MCF 10A (cell line): ENCODE data around the gene LARP4B. TPM values are rescaled to one million over a fixed set of nuclear protein-coding genes. Genes with fewer than 3 reads are reported as not detected.

ENCODE experiments used
- BruUV-seq: library from RNA; stranded (reverse); fragments of 400-500 nt; replicated peaks from 2 replicates; lab custom pipeline; 2021; lab: Mats Ljungman, UMichigan
- CTCF ChIA-PET: fragments of 300-600 bp; sonication (Branson Sonifier 250); formaldehyde crosslinking; extraction: SDS; loops from one replicate; lab custom pipeline; 2021; ENCODE audit warnings: antibody characterized with exemption, inconsistent platforms; lab: Yijun Ruan, JAX
- POLR2A ChIA-PET: fragments of 300-600, 350-650 bp; sonication (Branson Sonifier 250); formaldehyde crosslinking; extraction: SDS; loops from one replicate; lab custom pipeline; 2020; ENCODE audit warnings: antibody characterized with exemption, inconsistent platforms; lab: Yijun Ruan, JAX
- DNase-seq: peaks from one replicate; pipeline ENCODE4 v3.0.0-alpha.2; 2018; ENCODE audit not compliant: unreplicated experiment
- H3K27ac Mint-ChIP-seq: one replicate; pipeline ENCODE4 v1.8.0; 2022; ENCODE audit warnings: mild to moderate bottlenecking, low read depth, mixed read lengths; ENCODE audit not compliant: unreplicated experiment
- H3K27me3 Mint-ChIP-seq: one replicate; pipeline ENCODE4 v1.8.0; 2022; ENCODE audit warnings: mixed read lengths; ENCODE audit not compliant: insufficient read depth, unreplicated experiment
- H3K36me3 Mint-ChIP-seq: one replicate; pipeline ENCODE4 v1.8.0; 2022; ENCODE audit warnings: mild to moderate bottlenecking, moderate library complexity, mixed read lengths; ENCODE audit not compliant: insufficient read depth, unreplicated experiment
- H3K4me1 Mint-ChIP-seq: one replicate; pipeline ENCODE4 v1.8.0; 2022; ENCODE audit warnings: mixed read lengths; ENCODE audit not compliant: insufficient read depth, unreplicated experiment
- H3K4me3 Mint-ChIP-seq: one replicate; pipeline ENCODE4 v1.8.0; 2022; ENCODE audit warnings: mild to moderate bottlenecking, moderate library complexity, mixed read lengths; ENCODE audit not compliant: unreplicated experiment
- H3K9me3 Mint-ChIP-seq: one replicate; pipeline ENCODE4 v1.8.0; 2022; ENCODE audit warnings: mixed read lengths; ENCODE audit not compliant: unreplicated experiment
- intact Hi-C: fragments of 100-400 bp; cut with micrococcal nuclease; formaldehyde crosslinking; loops from 2 replicates; pipeline ENCODE4 v1.14.1; 2022
- total RNA-seq: library from RNA; stranded (reverse); gene quantifications from 2 replicates; pipeline ENCODE4 v1.2.3, GENCODE V29; 2022
- TF ChIP-seq, protein P1 (sequence below): fragments of 200-600 bp; IDR thresholded peaks from one replicate; pipeline ENCODE4 v1.8.0; 2022; ENCODE audit warnings: antibody characterized with exemption, mild to moderate bottlenecking; ENCODE audit not compliant: unreplicated experiment

Gene LARP4B
- total RNA-seq, 1 experiment from 2014 or later, result 131 TPM

DNA sequence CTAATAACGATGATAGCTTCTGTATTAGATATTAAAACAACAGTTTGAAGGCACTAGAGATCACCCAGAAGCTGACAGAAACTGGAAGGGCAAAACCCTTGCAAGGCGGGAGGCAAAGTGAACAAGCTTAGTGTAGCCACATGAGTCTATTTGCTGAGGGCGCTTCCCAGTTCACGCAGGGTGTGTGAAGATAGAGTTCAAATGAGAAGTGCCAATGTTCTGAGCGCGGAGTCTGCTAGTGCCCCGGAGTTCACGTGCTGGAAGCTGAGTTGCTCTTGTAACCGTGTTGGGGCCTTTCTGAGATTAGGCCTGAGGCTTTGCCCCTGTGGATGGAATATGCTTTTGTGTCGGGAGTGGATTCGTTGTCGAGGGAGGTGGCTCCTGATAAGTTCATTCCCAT is 40.1 kb upstream of the LARP4B start:
- no peak overlapping the region for H3K27ac Mint-ChIP-seq
- intact Hi-C loops, result no loop called here
- H3K4me3 Mint-ChIP-seq, result no peak overlapping the region
- DNase-seq, result no peak
- ChIA-PET POLR2A (interaction anchor here (1.4 to 2.0 kb wide), 2 partner anchors 15 to 17 kb away, joined by 4 to 8 read pairs; partner anchors contain the start of gene GTPBP4), CTCF (no interaction called here)
- no TSS peak for BruUV-seq
- TF ChIP-seq, protein P1, sequence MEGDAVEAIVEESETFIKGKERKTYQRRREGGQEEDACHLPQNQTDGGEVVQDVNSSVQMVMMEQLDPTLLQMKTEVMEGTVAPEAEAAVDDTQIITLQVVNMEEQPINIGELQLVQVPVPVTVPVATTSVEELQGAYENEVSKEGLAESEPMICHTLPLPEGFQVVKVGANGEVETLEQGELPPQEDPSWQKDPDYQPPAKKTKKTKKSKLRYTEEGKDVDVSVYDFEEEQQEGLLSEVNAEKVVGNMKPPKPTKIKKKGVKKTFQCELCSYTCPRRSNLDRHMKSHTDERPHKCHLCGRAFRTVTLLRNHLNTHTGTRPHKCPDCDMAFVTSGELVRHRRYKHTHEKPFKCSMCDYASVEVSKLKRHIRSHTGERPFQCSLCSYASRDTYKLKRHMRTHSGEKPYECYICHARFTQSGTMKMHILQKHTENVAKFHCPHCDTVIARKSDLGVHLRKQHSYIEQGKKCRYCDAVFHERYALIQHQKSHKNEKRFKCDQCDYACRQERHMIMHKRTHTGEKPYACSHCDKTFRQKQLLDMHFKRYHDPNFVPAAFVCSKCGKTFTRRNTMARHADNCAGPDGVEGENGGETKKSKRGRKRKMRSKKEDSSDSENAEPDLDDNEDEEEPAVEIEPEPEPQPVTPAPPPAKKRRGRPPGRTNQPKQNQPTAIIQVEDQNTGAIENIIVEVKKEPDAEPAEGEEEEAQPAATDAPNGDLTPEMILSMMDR, result no peak
- H3K9me3 Mint-ChIP-seq, result no peaks in the 10 kb centered on the region
- no peaks in the 10 kb centered on the region for H3K4me1 Mint-ChIP-seq
- peaks cover 23% of the 10 kb centered on the region for H3K27me3 Mint-ChIP-seq
- H3K36me3 Mint-ChIP-seq, result no peaks in the 10 kb centered on the region

DNA sequence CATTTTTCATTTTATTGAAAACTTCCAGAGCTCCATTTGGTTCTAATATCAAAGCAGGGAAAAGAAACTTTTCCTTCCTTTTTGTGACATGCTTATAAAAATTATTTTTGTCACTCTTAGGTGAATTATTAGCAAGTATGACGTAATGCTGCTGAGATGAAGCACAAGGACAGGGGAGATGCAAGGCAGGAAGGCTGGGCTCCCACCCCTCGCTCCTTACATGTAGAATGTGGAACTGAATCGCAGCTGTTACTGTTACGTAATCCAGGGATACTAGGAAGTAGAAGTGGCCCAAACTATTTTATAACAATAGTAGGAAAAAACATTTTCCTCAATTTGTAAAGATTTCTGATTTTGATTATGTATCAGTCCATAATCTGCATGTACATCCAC is 39.6 kb upstream of the LARP4B start:
- CTCF ChIA-PET, result no interaction called here
- Mint-ChIP-seq H3K27ac (no peak overlapping the region), H3K27me3 (peaks cover 25% of the 10 kb centered on the region), H3K36me3 (no peaks in the 10 kb centered on the region), H3K9me3 (no peaks in the 10 kb centered on the region), H3K4me1 (no peaks in the 10 kb centered on the region), H3K4me3 (no peak overlapping the region)
- TF ChIP-seq, protein P1, result no peak
- no TSS peak for BruUV-seq
- POLR2A ChIA-PET, result interaction anchor here (1.4 to 2.0 kb wide), 2 partner anchors 15 to 17 kb away, joined by 4 to 8 read pairs; partner anchors contain the start of gene GTPBP4
- intact Hi-C loops, result no loop called here
- no peak for DNase-seq

DNA sequence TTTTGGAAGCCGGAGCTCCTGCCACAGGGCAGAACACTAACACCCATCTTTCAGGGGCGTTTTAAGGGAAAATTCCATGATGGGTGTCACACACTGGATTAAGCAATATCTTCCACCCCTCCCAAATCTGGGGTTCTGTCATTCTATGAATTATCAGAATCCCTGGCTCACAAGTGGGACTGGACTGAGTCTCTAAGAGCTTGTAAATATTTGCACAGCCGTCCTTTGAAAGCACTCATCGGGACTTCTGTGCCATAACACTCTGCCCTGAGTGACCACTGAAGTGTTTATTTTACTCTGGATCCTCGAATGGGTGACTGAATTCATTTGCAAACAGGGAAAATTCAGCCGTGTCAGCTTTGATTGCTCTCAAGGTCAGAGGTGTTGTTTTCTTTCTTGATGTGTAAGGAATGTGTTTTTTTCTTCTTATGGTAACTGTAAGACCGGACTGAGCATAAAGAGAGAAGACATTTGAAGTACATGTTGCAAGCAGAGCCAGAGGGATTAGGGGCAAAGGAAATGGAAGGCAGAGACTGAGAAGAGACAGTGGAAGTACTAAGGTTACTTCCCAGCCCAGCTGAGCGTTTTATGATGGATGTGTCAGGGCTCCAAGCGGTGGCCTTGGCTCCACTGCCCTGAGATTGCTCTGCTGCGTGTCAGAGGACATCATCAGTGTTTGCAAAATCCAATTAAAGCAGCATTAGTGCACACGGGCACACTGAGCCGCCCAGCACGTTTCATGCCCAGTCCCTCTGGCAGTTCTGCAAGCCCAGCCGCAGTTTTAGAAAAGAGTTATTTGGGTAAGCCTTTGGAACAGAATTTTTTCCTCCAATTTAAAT is 39.0 kb upstream of the LARP4B start:
- no peaks in the 10 kb centered on the region for H3K4me1 Mint-ChIP-seq
- no peak overlapping the region for H3K4me3 Mint-ChIP-seq
- H3K36me3 Mint-ChIP-seq, result no peaks in the 10 kb centered on the region
- ChIA-PET POLR2A (interaction anchor here (0.5 to 2.0 kb wide), 4 partner anchors 16 to 78 kb away, joined by 3 to 8 read pairs (median 4); partner anchors contain the start of genes GTPBP4 and IDI1), CTCF (interaction anchor here (0.6 kb wide), 1 partner anchor 675 kb away, joined by 5 read pairs; no protein-coding TSS in a partner anchor)
- intact Hi-C loops, result no loop called here
- no peak overlapping the region for H3K27ac Mint-ChIP-seq
- no peaks in the 10 kb centered on the region for H3K9me3 Mint-ChIP-seq
- DNase-seq, result no peak
- TF ChIP-seq, protein P1, result no peak
- H3K27me3 Mint-ChIP-seq, result peaks cover 31% of the 10 kb centered on the region
- BruUV-seq, result no TSS peak

DNA sequence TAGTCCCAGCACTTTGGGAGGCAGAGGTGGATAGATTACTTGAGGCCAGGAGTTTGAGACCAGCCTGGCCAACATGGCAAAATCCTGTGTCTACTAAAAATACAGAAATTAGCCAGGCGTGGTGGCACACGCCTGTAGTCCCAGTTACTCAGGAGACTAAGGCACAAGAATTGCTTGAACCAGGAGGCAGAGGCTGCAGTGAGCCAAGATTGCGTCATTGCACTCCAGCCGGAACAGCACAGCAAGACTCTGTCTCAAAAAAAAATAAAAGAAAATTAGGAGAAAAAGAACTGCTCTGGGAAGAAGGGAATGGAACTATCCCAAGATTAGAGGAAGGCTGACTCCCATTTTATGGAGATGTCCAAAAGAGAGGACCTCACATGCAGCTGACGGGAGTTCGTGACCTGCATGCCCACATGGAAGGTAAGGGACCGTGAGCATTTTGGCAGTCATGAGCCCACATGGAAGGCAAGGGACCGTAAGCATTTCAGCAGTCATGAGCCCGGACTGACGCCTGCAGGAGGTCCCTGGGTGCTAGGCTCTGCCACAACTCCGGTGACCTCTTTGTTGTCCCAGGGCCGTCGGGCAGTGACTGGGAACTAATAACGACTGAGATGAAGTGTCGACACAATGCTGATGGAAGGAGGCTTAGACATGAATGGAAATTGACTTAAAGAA is 38.1 kb upstream of the LARP4B start:
- POLR2A ChIA-PET, result interaction anchor here (0.5 to 2.0 kb wide), 2 partner anchors 17 kb away, joined by 4 to 8 read pairs; no protein-coding TSS in a partner anchor
- Mint-ChIP-seq H3K9me3 (no peaks in the 10 kb centered on the region), H3K27me3 (peaks cover 34% of the 10 kb centered on the region), H3K36me3 (no peaks in the 10 kb centered on the region), H3K4me3 (no peak overlapping the region), H3K27ac (no peak overlapping the region), H3K4me1 (no peaks in the 10 kb centered on the region)
- BruUV-seq, result no TSS peak
- TF ChIP-seq, protein P1, result no peak
- CTCF ChIA-PET, result no interaction called here
- intact Hi-C loops, result no loop called here
- DNase-seq, result no peak
